ENCODE results near the gene RUNX1. TPM values are rescaled to one million over a fixed set of nuclear protein-coding genes. Genes with fewer than 3 reads are reported as not detected.

The RUNX1 gene
- total and polyA plus RNA-seq, 2 donors (not counting 1 experiment from before 2014, with no cell fraction given) = 26.3 to 73.0 TPM

DNA sequence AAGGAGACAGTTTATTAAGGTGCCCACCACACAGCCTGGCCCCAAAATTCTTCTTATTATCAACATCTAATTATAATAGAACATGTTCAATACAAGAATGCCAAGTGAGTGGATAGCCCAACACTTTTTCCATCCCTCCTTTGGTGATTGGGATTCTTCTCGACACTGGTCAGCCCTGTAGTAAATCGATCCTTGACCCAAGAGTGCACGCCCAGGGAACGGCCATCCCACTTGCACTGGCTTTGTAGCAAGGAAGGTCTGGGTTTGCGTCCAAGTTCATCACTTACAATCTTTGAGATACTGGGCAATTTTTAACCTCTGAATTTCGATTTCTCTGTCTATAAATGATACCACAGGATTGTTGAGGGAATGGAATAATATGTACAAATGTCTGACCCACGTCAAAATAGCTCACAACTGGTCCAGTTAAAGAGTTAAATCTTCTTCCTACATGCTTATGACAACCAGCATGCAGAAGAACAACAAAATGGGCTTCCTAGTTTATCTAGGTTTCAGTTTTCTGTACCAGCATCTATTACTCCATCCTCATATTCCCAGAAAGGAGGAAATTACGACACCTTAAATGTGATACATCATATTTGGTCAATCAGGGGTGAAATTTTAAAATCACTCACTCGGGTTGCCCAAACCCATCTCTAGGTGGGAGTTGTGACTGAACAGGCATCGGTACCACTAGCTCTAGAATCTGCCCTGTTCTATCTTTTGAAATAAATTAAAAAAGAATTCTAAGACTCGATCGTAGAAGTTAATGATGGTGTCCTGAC is 218.5 kb downstream of the RUNX1 start:
- no peaks in the 10 kb centered on the region for H3K27me3 ChIP-seq (replicated peaks in 1 of 4; ENCODE audit: control extremely low read depth in 1 of 4, control insufficient read depth in 3 of 4, insufficient read depth in 4 of 4, low read length in 3 of 4)
- WGBS (ENCODE audit: insufficient coverage) = 93% methylated on average over 3 of the region's 12 CpGs
- H3K36me3 ChIP-seq (replicated peaks in 1 of 2; ENCODE audit: control extremely low read depth in 1 of 2, control insufficient read depth in 1 of 2, extremely low read depth in 1 of 2, insufficient read depth in 2 of 2, low read length in 1 of 2) = peaks cover 6 to 61% of the 10 kb centered on the region in 2 experiments
- H3K4me1 ChIP-seq (ENCODE audit: control insufficient read depth in 2 of 2, insufficient read depth in 2 of 2, low read length in 2 of 2) = no peaks in the 10 kb centered on the region
- no peak overlapping the region for H3K9ac ChIP-seq (ENCODE audit: low read length)
- no peak overlapping the region for H2AFZ ChIP-seq (ENCODE audit: insufficient read depth, low read depth, low read length, poor library complexity, severe bottlenecking)
- no peak overlapping the region for H3K4me2 ChIP-seq (replicated peaks; ENCODE audit: low read depth, low read length, poor library complexity, severe bottlenecking)
- Mint-ChIP-seq H3K4me3 (no peak overlapping the region), H3K27ac (no peak overlapping the region), H3K27me3 (no peaks in the 10 kb centered on the region), H3K9me3 (ENCODE audit: insufficient read depth) (peaks cover 5% of the 10 kb centered on the region), H3K4me1 (peaks cover 4% of the 10 kb centered on the region)
- ChIA-PET POLR2A (no interaction called here), CTCF (no interaction called here)
- DNase-seq = no peak
- H3K79me2 ChIP-seq (ENCODE audit: control insufficient read depth, insufficient read depth, low read length) = no peaks in the 10 kb centered on the region
- no peak overlapping the region for H3K27ac ChIP-seq (ENCODE audit: low read length in 2 of 2)
- peaks cover 11% of the 10 kb centered on the region for H4K20me1 ChIP-seq (ENCODE audit: control insufficient read depth, insufficient read depth, low read length, poor library complexity, severe bottlenecking)
- ATAC-seq (ENCODE audit: low read depth) = no peak
- H3K9me3 ChIP-seq (ENCODE audit: control extremely low read depth in 1 of 3, control insufficient read depth in 2 of 3, insufficient read depth in 1 of 3, low read length in 2 of 3) = peaks cover 1 to 16% (median 4%) of the 10 kb centered on the region in 3 donors
- intact Hi-C loops (cut with micrococcal nuclease) = no loop called here
- TF ChIP-seq EZH2 (IDR thresholded peaks at IDR 0.05; ENCODE audit: borderline replicate concordance, insufficient read depth, low read depth, low read length, poor library complexity, severe bottlenecking) = no peak
- TF ChIP-seq, protein P1, sequence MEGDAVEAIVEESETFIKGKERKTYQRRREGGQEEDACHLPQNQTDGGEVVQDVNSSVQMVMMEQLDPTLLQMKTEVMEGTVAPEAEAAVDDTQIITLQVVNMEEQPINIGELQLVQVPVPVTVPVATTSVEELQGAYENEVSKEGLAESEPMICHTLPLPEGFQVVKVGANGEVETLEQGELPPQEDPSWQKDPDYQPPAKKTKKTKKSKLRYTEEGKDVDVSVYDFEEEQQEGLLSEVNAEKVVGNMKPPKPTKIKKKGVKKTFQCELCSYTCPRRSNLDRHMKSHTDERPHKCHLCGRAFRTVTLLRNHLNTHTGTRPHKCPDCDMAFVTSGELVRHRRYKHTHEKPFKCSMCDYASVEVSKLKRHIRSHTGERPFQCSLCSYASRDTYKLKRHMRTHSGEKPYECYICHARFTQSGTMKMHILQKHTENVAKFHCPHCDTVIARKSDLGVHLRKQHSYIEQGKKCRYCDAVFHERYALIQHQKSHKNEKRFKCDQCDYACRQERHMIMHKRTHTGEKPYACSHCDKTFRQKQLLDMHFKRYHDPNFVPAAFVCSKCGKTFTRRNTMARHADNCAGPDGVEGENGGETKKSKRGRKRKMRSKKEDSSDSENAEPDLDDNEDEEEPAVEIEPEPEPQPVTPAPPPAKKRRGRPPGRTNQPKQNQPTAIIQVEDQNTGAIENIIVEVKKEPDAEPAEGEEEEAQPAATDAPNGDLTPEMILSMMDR (IDR thresholded peaks at IDR 0.05) = no peak
- H3K4me3 ChIP-seq (ENCODE audit: control extremely low read depth in 1 of 5, extremely low read depth in 1 of 5, insufficient read depth in 1 of 5, low read depth in 2 of 5, low read length in 4 of 5) = no peak overlapping the region

DNA sequence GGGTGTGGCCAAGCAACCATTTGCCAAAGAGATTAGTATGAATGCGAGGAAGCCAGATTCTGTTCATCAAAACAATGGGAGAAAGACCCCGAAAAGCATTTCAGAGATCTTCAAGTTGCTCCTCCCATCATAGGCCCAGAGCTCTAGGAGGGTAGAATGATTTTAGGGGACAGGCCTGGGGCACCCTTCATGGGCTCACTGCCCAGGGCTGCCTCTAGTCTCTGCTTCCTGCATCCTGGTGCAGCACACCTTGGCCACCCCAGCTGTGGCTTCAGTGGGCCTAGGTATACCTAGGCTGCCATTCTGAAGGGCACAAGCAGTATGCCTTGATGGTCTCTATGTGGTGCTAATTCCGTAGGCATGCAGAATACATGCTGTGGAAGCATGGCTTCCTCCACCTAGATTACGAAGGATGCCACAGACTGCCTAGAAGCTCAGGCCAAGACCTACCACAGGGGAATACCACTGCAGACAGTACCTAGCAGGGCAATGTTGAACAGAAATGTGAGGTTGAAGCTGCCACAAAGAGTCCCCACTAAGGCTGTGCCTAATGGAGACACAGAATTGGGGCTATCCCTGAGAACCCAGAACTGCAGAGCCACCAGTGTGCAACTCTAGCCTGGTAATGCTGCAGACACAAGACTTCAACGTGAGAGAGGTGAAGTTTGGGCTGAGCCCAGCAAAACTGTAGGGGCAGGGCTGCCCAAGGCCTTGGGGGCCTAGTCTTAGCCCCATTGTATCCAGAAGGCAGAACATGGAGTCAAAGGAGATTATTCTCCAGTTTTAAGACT is 221.5 kb downstream of the RUNX1 start:
- Histone ChIP-seq H3K9ac (ENCODE audit: low read length) (no peak overlapping the region), H3K27me3 (replicated peaks in 1 of 4; ENCODE audit: control extremely low read depth in 1 of 4, control insufficient read depth in 3 of 4, insufficient read depth in 4 of 4, low read length in 3 of 4) (no peaks in the 10 kb centered on the region), H3K27ac (ENCODE audit: low read length in 2 of 2) (no peak overlapping the region), H3K4me1 (ENCODE audit: control insufficient read depth in 2 of 2, insufficient read depth in 2 of 2, low read length in 2 of 2) (no peaks in the 10 kb centered on the region), H3K4me3 (ENCODE audit: control extremely low read depth in 1 of 5, extremely low read depth in 1 of 5, insufficient read depth in 1 of 5, low read depth in 2 of 5, low read length in 4 of 5) (no peak overlapping the region), H3K36me3 (replicated peaks in 1 of 2; ENCODE audit: control extremely low read depth in 1 of 2, control insufficient read depth in 1 of 2, extremely low read depth in 1 of 2, insufficient read depth in 2 of 2, low read length in 1 of 2) (peaks cover 7 to 49% of the 10 kb centered on the region in 2 experiments), H3K4me2 (replicated peaks; ENCODE audit: low read depth, low read length, poor library complexity, severe bottlenecking) (no peak overlapping the region), H2AFZ (ENCODE audit: insufficient read depth, low read depth, low read length, poor library complexity, severe bottlenecking) (no peak overlapping the region), H4K20me1 (ENCODE audit: control insufficient read depth, insufficient read depth, low read length, poor library complexity, severe bottlenecking) (no peaks in the 10 kb centered on the region), H3K9me3 (ENCODE audit: control extremely low read depth in 1 of 3, control insufficient read depth in 2 of 3, insufficient read depth in 1 of 3, low read length in 2 of 3) (peaks cover 1 to 16% (median 4%) of the 10 kb centered on the region in 3 donors), H3K79me2 (ENCODE audit: control insufficient read depth, insufficient read depth, low read length) (no peaks in the 10 kb centered on the region)
- no peak for ATAC-seq (ENCODE audit: low read depth)
- Mint-ChIP-seq H3K9me3 (ENCODE audit: insufficient read depth) (peaks cover 5% of the 10 kb centered on the region), H3K27ac (no peak overlapping the region), H3K27me3 (no peaks in the 10 kb centered on the region), H3K4me3 (no peak overlapping the region), H3K4me1 (no peaks in the 10 kb centered on the region)
- intact Hi-C loops (cut with micrococcal nuclease) = no loop called here
- TF ChIP-seq EZH2 (IDR thresholded peaks at IDR 0.05; ENCODE audit: borderline replicate concordance, insufficient read depth, low read depth, low read length, poor library complexity, severe bottlenecking) = no peak
- TF ChIP-seq, protein P1 (IDR thresholded peaks at IDR 0.05) = no peak
- WGBS (ENCODE audit: insufficient coverage) = 100% methylated on average over 2 of the region's 5 CpGs
- no peak for DNase-seq
- CTCF ChIA-PET = no interaction called here
- POLR2A ChIA-PET = no interaction called here

All from B cell (primary cell).